CD4-positive, alpha-beta T cell treated with Interferon alpha-2 for 1 hour (primary cell): ENCODE results near the gene MAPKAP1.

Source experiments
- DNase-seq, 2 donors: peaks; one replicate each; pipeline ENCODE4 v3.0.0-alpha.2; 2020 to 2022

The MAPKAP1 gene

GRCh38 chr9:125472926-125473701, 233.9 kb downstream of the MAPKAP1 start:
- DNase-seq, result no peak

- no peak for DNase-seq
These were observed 234.5 kb downstream of the MAPKAP1 start for GRCh38 chr9:125472562-125472925.

- no peak for DNase-seq
These were observed 236.0 kb downstream of the MAPKAP1 start for GRCh38 chr9:125470767-125471580.

- DNase-seq, result no peak
These were observed 236.8 kb downstream of the MAPKAP1 start for GRCh38 chr9:125470189-125470588.

GRCh38 chr9:125468646-125469045, 238.4 kb downstream of the MAPKAP1 start:
- DNase-seq, result no peak

- DNase-seq, result no peak
These were observed 239.8 kb downstream of the MAPKAP1 start for GRCh38 chr9:125467116-125467740.

- no peak for DNase-seq
These were observed 240.6 kb downstream of the MAPKAP1 start for GRCh38 chr9:125466411-125466810.

GRCh38 chr9:125464591-125465385, 242.2 kb downstream of the MAPKAP1 start:
- no peak for DNase-seq

GRCh38 chr9:125463926-125464325, 243.1 kb downstream of the MAPKAP1 start:
- DNase-seq, result no peak

GRCh38 chr9:125462861-125463291, 244.1 kb downstream of the MAPKAP1 start:
- no peak for DNase-seq

GRCh38 chr9:125461636-125462190, 245.3 kb downstream of the MAPKAP1 start:
- no peak for DNase-seq

GRCh38 chr9:125460883-125461635, 245.9 kb downstream of the MAPKAP1 start:
- DNase-seq, result no peak

GRCh38 chr9:125460346-125460745, 246.7 kb downstream of the MAPKAP1 start:
- DNase-seq, result no peak

- DNase-seq, result no peak
These were observed 249.7 kb downstream of the MAPKAP1 start for GRCh38 chr9:125457357-125457756.

GRCh38 chr9:125455876-125456275, 251.1 kb downstream of the MAPKAP1 start:
- DNase-seq, result no peak

- no peak for DNase-seq
These were observed 251.9 kb downstream of the MAPKAP1 start for GRCh38 chr9:125455132-125455531.

GRCh38 chr9:125447202-125447802, 259.7 kb downstream of the MAPKAP1 start:
- DNase-seq, result no peak

- peak in 1 of 2 donors; percentile 73 for DNase-seq
These were observed 260.4 kb downstream of the MAPKAP1 start for GRCh38 chr9:125446561-125447094.

GRCh38 chr9:125444956-125445506, 262.0 kb downstream of the MAPKAP1 start:
- DNase-seq, result no peak

- no peak for DNase-seq
These were observed 262.8 kb downstream of the MAPKAP1 start for GRCh38 chr9:125444166-125444565.

GRCh38 chr9:125443367-125443766, 263.6 kb downstream of the MAPKAP1 start:
- no peak for DNase-seq
